ENCODE results near the gene RAB1B.

DNA sequence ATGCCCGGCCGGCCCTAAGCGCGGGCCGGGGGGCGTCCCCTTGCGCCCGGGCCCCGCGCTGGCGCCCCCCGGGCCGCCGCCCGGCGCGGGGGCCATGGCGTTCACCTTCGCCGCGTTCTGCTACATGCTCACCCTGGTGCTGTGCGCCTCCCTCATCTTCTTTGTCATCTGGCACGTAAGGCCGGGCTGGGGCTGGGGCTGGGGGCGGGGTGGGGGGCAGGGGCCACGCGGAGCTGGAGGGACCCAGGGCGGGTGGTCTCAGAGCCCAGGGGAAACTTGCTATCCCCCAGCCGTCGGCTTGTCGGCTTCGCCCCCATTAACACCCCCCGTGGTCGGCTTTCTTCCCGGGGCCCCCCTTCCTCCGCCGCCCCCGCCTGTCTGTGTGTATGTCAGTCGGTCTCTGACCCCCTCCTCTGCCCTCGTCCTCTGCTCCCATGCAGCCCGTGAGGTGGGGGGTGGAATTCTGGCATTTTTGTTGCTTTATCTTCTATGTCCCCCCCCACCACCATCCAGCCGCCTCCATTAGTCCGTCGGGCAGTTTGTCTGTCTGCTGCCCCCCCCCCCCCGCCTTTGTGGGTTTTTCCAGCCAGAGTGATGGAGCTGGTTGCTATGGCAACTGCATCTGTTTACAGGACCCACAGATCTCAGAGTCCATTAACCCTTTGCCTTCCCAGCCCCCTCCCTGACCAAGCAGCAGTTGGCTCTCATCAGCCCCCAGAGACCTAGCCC is 10.1 kb downstream of the RAB1B start:
- TF ChIP-seq, protein P1, sequence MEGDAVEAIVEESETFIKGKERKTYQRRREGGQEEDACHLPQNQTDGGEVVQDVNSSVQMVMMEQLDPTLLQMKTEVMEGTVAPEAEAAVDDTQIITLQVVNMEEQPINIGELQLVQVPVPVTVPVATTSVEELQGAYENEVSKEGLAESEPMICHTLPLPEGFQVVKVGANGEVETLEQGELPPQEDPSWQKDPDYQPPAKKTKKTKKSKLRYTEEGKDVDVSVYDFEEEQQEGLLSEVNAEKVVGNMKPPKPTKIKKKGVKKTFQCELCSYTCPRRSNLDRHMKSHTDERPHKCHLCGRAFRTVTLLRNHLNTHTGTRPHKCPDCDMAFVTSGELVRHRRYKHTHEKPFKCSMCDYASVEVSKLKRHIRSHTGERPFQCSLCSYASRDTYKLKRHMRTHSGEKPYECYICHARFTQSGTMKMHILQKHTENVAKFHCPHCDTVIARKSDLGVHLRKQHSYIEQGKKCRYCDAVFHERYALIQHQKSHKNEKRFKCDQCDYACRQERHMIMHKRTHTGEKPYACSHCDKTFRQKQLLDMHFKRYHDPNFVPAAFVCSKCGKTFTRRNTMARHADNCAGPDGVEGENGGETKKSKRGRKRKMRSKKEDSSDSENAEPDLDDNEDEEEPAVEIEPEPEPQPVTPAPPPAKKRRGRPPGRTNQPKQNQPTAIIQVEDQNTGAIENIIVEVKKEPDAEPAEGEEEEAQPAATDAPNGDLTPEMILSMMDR (IDR thresholded peaks at IDR 0.05) = no peak
- no peak for TF ChIP-seq POLR2A (IDR thresholded peaks at IDR 0.05)

Measured in uterus (tissue), 2 donors.